Small intestine (tissue), 16 donors: Measurements from ENCODE around the gene PANK4. TPM values are rescaled to one million over a fixed set of nuclear protein-coding genes. Genes with fewer than 3 reads are reported as not detected.
"Not testable (repeated sequence)": the region's sequence is repeated elsewhere in the genome, so short reads cannot be mapped to it uniquely, and the experiment has no call there.

Experiments used
- DNase-seq, 2 donors: peaks; one replicate each; pipeline versions ENCODE4 v3.0.0 to v3.0.0-alpha.2; 2013
- FAIRE-seq: peaks from 2 replicates; lab custom pipeline; 2012; peaks lifted over from hg19 to GRCh38; lab: Jason Lieb, UNC
- H3K27ac ChIP-seq, 3 donors: one replicate each; pipeline ENCODE4 v1.5.1; 2013; ENCODE audit warnings: low read length in 2 of 3, mild to moderate bottlenecking in 2 of 3, control low read depth in 1 of 3, inconsistent platforms in 1 of 3, low read depth in 1 of 3, moderate library complexity in 1 of 3
- H3K27me3 ChIP-seq, 3 donors: one replicate each; pipeline ENCODE4 v1.6.1; 2013; ENCODE audit warnings: low read length in 3 of 3, inconsistent platforms in 1 of 3; ENCODE audit not compliant: control insufficient read depth in 3 of 3, insufficient read depth in 3 of 3
- H3K36me3 ChIP-seq, 3 donors: one replicate each; pipeline ENCODE4 v1.6.1; 2013; ENCODE audit warnings: low read length in 3 of 3, inconsistent platforms in 1 of 3, low read depth in 1 of 3, mild to moderate bottlenecking in 1 of 3, moderate library complexity in 1 of 3; ENCODE audit not compliant: control insufficient read depth in 3 of 3, insufficient read depth in 2 of 3
- H3K4me1 ChIP-seq, 3 donors: one replicate each; pipeline ENCODE4 v1.6.1; 2013; ENCODE audit warnings: low read length in 2 of 3, inconsistent platforms in 1 of 3, low read depth in 1 of 3, mild to moderate bottlenecking in 1 of 3, moderate library complexity in 1 of 3; ENCODE audit not compliant: control insufficient read depth in 3 of 3, insufficient read depth in 2 of 3
- H3K4me3 ChIP-seq, 3 donors: one replicate each; pipeline ENCODE4 v1.5.1; 2013; ENCODE audit warnings: low read length in 3 of 3, control low read depth in 1 of 3, inconsistent platforms in 1 of 3, low read depth in 1 of 3, mild to moderate bottlenecking in 1 of 3, moderate library complexity in 1 of 3
- H3K9me3 ChIP-seq, 2 donors: one replicate each; pipeline ENCODE4 v1.6.1; 2013; ENCODE audit warnings: low read depth in 1 of 2, low read length in 1 of 2; ENCODE audit not compliant: control insufficient read depth in 2 of 2, insufficient read depth in 1 of 2
- WGBS, 3 donors: extraction: QIAGEN DNeasy Blood & Tissue Kit; methylation state at CpG; one replicate each; pipeline ENCODE4 v1.1.7; 2013; 5-methylcytosine and 5-hydroxymethylcytosine counted together
- long read RNA-seq, 10 donors: transcript quantifications; one replicate each; lab custom pipeline, GENCODE V29; 2026
- polyA plus RNA-seq, 4 donors: library from polyadenylated mRNA; stranded (reverse) in 3 of 4; unstranded in 1 of 4; fragments of 200-250 nt in 3 of 4; fragments of 120-200 nt in 1 of 4; gene quantifications; one replicate each; pipeline versions ENCODE4 v1.2.1 to v1.2.3, GENCODE V29; 2013
- donor health status: healthy with polysubstance abuse.
- donor health status: control.
- donor health status: control.
- donor health status: Bipolar disorder and iron deficiency.
- donor health status: healthy.

PANK4 gene
- polyA plus RNA-seq = 10 to 100 TPM; 14.8 to 21.7 (median 18.8) TPM
- long read RNA-seq, donor 1 = 0 reads
- long read RNA-seq, donor 2, partial matches to known transcripts = 0 of 1 reads
- long read RNA-seq, donor 2, other reads (novel, unspliced or antisense) = 0 of 1 reads
- long read RNA-seq, donor 3, partial matches to known transcripts = 0 of 3 reads
- long read RNA-seq, donor 3, other reads (novel, unspliced or antisense) = 0 of 3 reads
- long read RNA-seq, donor 4 = 0 reads
- long read RNA-seq, donor 5, partial matches to known transcripts = 0 of 2 reads
- long read RNA-seq, donor 5, other reads (novel, unspliced or antisense) = 0 of 2 reads
- long read RNA-seq, donor 6, partial matches to known transcripts = 0 of 3 reads
- long read RNA-seq, donor 6, other reads (novel, unspliced or antisense) = 0 of 3 reads
- long read RNA-seq, donor 7 = 0 reads
- long read RNA-seq, donor 8 = 0 reads
- long read RNA-seq, donor 9, partial matches to known transcripts = 0 of 1 reads
- long read RNA-seq, donor 9, other reads (novel, unspliced or antisense) = 0 of 1 reads
- long read RNA-seq, donor 10, transcript PANK4-201 (19 exons, 2,677 nt) = major isoform, 5 of 92 reads
- long read RNA-seq, donor 10, partial matches to known transcripts = 87 of 92 reads
- long read RNA-seq, donor 10, other reads (novel, unspliced or antisense) = 0 of 92 reads

- DNase-seq (peak; percentile 93 to 96), FAIRE-seq (no peak)
- Histone ChIP-seq H3K27ac (peak within 1 kb of the TSS in 2 of 3 donors; percentile 58 to 85), H3K36me3 (peaks cover 0 to 32% (median 0%) of the 10 kb centered on the region in 3 donors), H3K4me3 (peak within 1 kb of the TSS; percentile 77 to 91 (median 80)), H3K4me1 (peaks cover 11 to 49% (median 20%) of the 10 kb centered on the region in 3 donors), H3K9me3 (no peaks in the 10 kb centered on the region), H3K27me3 (peaks cover 0 to 29% (median 2%) of the 10 kb centered on the region in 3 donors)
- WGBS, 3 donors = 0 to 1% (median 1%) methylated on average over 73 to 107 of the region's 107 CpGs
These were observed at the start of gene PANK4 for GRCh38 chr1:2525920-2526823. PANK4 (minus strand) TSS chr1:2526596; CDS start chr1:2526587, 9 bp downstream.

GRCh38 chr1:2574350-2574749 is 48.0 kb upstream of the PANK4 start:
- WGBS, 3 donors = 86 to 94% (median 88%) methylated on average over 9 of the region's 9 CpGs
- FAIRE-seq (no peak), DNase-seq (no peak)
- H3K4me3 ChIP-seq = no peak overlapping the region
- peak overlapping the region in 1 of 3 donors; percentile 5 for H3K27ac ChIP-seq
- H3K27me3 ChIP-seq = no peaks in the 10 kb centered on the region
- peaks cover 0 to 48% (median 7%) of the 10 kb centered on the region in 3 donors for H3K4me1 ChIP-seq
- H3K36me3 ChIP-seq = peaks cover 0 to 5% (median 0%) of the 10 kb centered on the region in 3 donors
- H3K9me3 ChIP-seq = peaks cover 0 to 50% of the 10 kb centered on the region in 2 donors

- DNase-seq (no peak), FAIRE-seq (no peak)
- Histone ChIP-seq H3K4me3 (no peak overlapping the region), H3K27ac (no peak overlapping the region), H3K4me1 (peaks cover 0 to 41% (median 2%) of the 10 kb centered on the region in 3 donors), H3K9me3 (peaks cover 0 to 50% of the 10 kb centered on the region in 2 donors), H3K36me3 (peaks cover 0 to 8% (median 0%) of the 10 kb centered on the region in 3 donors), H3K27me3 (no peaks in the 10 kb centered on the region)
- 84 to 96% (median 87%) methylated on average over 8 of the region's 8 CpGs for WGBS, 3 donors
These were observed 47.0 kb upstream of the PANK4 start for GRCh38 chr1:2573250-2573920.

- H3K4me3 ChIP-seq = no peak overlapping the region
- no peak overlapping the region for H3K27ac ChIP-seq
- no peaks in the 10 kb centered on the region for H3K27me3 ChIP-seq
- WGBS, 3 donors = 54 to 79% (median 62%) methylated on average over 9 of the region's 9 CpGs
- H3K4me1 ChIP-seq = peaks cover 0 to 33% (median 2%) of the 10 kb centered on the region in 3 donors
- FAIRE-seq (no peak), DNase-seq (peak in 1 of 2 donors; percentile 68)
- peaks cover 0 to 50% of the 10 kb centered on the region in 2 donors for H3K9me3 ChIP-seq
- H3K36me3 ChIP-seq = peaks cover 0 to 15% (median 0%) of the 10 kb centered on the region in 3 donors
These were observed 45.0 kb upstream of the PANK4 start for GRCh38 chr1:2571348-2571747.

- peaks cover 0 to 50% of the 10 kb centered on the region in 2 donors for H3K9me3 ChIP-seq
- H3K4me1 ChIP-seq = peaks cover 0 to 33% (median 2%) of the 10 kb centered on the region in 3 donors
- peaks cover 0 to 15% (median 0%) of the 10 kb centered on the region in 3 donors for H3K36me3 ChIP-seq
- DNase-seq (no peak), FAIRE-seq (no peak)
- H3K4me3 ChIP-seq = no peak overlapping the region
- WGBS, 3 donors = 85 to 91% (median 88%) methylated on average over 17 of the region's 17 CpGs
- H3K27me3 ChIP-seq = no peaks in the 10 kb centered on the region
- no peak overlapping the region for H3K27ac ChIP-seq
These were observed 43.9 kb upstream of the PANK4 start for GRCh38 chr1:2570332-2570731.

GRCh38 chr1:2569703-2570102 is 43.3 kb upstream of the PANK4 start:
- H3K27me3 ChIP-seq, FAIRE-seq, H3K27ac ChIP-seq, H3K4me3 ChIP-seq, DNase-seq: not testable (repeated sequence)
- WGBS, 3 donors = 79 to 84% (median 81%) methylated on average over 11 to 13 of the region's 13 CpGs
- Histone ChIP-seq H3K36me3 (peaks cover 0 to 15% (median 0%) of the 10 kb centered on the region in 3 donors), H3K4me1 (peaks cover 0 to 34% (median 2%) of the 10 kb centered on the region in 3 donors), H3K9me3 (peaks cover 0 to 44% of the 10 kb centered on the region in 2 donors)

GRCh38 chr1:2569060-2569459 is 42.7 kb upstream of the PANK4 start:
- H3K27me3 ChIP-seq = no peaks in the 10 kb centered on the region
- FAIRE-seq = no peak
- no peak for DNase-seq
- WGBS, 3 donors = 86 to 88% (median 87%) methylated on average over 15 to 17 of the region's 17 CpGs
- H3K4me1 ChIP-seq = peaks cover 0 to 38% (median 2%) of the 10 kb centered on the region in 3 donors
- no peak overlapping the region for H3K27ac ChIP-seq
- peaks cover 0 to 38% of the 10 kb centered on the region in 2 donors for H3K9me3 ChIP-seq
- H3K4me3 ChIP-seq = no peak overlapping the region
- peaks cover 0 to 21% (median 0%) of the 10 kb centered on the region in 3 donors for H3K36me3 ChIP-seq
